Keratinocyte (primary cell): ENCODE measurements around the gene MDGA2. TPM values are rescaled to one million over a fixed set of nuclear protein-coding genes. Genes with fewer than 3 reads are reported as not detected.

ENCODE experiments used
- DNase-seq: peaks from one replicate; pipeline ENCODE4 v3.0.0-alpha.2; 2011; ENCODE audit warnings: low read depth, missing footprints, low spot score
- FAIRE-seq: peaks from 2 replicates; lab custom pipeline; 2011; peaks lifted over from hg19 to GRCh38; lab: Jason Lieb, UNC
- H2AFZ ChIP-seq: 2 replicates; pipeline ENCODE4 v1.6.0; 2012; ENCODE audit warnings: low read length, control low read depth, inconsistent platforms; ENCODE audit not compliant: control insufficient read depth
- H3K27ac ChIP-seq: 2 replicates; pipeline ENCODE4 v1.5.1; 2011; ENCODE audit warnings: low read length; ENCODE audit not compliant: control insufficient read depth, insufficient read depth
- H3K27me3 ChIP-seq: 3 replicates; pipeline ENCODE4 v1.6.0; 2011; ENCODE audit warnings: low read length; ENCODE audit not compliant: control insufficient read depth, insufficient read depth; ENCODE audit errors: extremely low read depth
- H3K36me3 ChIP-seq, 2 experiments: 2 replicates in 1 of 2; 3 replicates in 1 of 2; pipeline ENCODE4 v1.5.1; 2011; ENCODE audit warnings: low read length in 2 of 2, mild to moderate bottlenecking in 1 of 2; ENCODE audit not compliant: control insufficient read depth in 2 of 2, insufficient read depth in 2 of 2; ENCODE audit errors: extremely low read depth in 1 of 2
- H3K4me1 ChIP-seq: 3 replicates; pipeline ENCODE4 v1.5.1; 2011; ENCODE audit warnings: low read length; ENCODE audit not compliant: control insufficient read depth, insufficient read depth; ENCODE audit errors: extremely low read depth
- H3K4me2 ChIP-seq: 3 replicates; pipeline ENCODE4 v1.6.0; 2011; ENCODE audit warnings: low read depth, low read length; ENCODE audit not compliant: control insufficient read depth, insufficient read depth; ENCODE audit errors: extremely low read depth
- H3K4me3 ChIP-seq, 3 experiments: fragments of 200-600 bp in 1 of 3; sonication (generic) in 1 of 3; 2 replicates in 2 of 3; 3 replicates in 1 of 3; pipeline ENCODE4 v1.5.1; 2011 to 2016; ENCODE audit warnings: low read length in 3 of 3, mild to moderate bottlenecking in 3 of 3, control low read depth in 2 of 3, inconsistent platforms in 1 of 3, low read depth in 1 of 3, mixed read lengths in 1 of 3, mixed run types in 1 of 3, moderate library complexity in 1 of 3; ENCODE audit not compliant: control insufficient read depth in 2 of 3, insufficient read depth in 2 of 3; ENCODE audit errors: extremely low read depth in 1 of 3
- H3K79me2 ChIP-seq: 2 replicates; pipeline ENCODE4 v1.6.0; 2012; ENCODE audit warnings: low read length; ENCODE audit not compliant: control insufficient read depth, insufficient read depth
- H3K9ac ChIP-seq: 3 replicates; pipeline ENCODE4 v1.6.0; 2011; ENCODE audit warnings: low read length; ENCODE audit not compliant: control insufficient read depth, insufficient read depth; ENCODE audit errors: extremely low read depth
- H3K9me1 ChIP-seq: 3 replicates; pipeline ENCODE4 v1.6.0; 2011; ENCODE audit warnings: low read length; ENCODE audit not compliant: control insufficient read depth, insufficient read depth; ENCODE audit errors: extremely low read depth
- H3K9me3 ChIP-seq: 2 replicates; pipeline ENCODE4 v1.5.1; 2012; ENCODE audit warnings: low read depth, low read length; ENCODE audit not compliant: control insufficient read depth
- H4K20me1 ChIP-seq: 3 replicates; pipeline ENCODE4 v1.6.0; 2011; ENCODE audit warnings: low read length; ENCODE audit not compliant: control insufficient read depth, insufficient read depth; ENCODE audit errors: extremely low read depth
- CTCF ChIP-seq, 3 experiments: IDR thresholded peaks in 1 of 3; conservative IDR thresholded peaks in 1 of 3; optimal IDR thresholded peaks in 1 of 3; 2 replicates in 2 of 3; 3 replicates in 1 of 3; pipeline versions ENCODE3 to v1.5.1; 2011; ENCODE audit warnings: low read length in 3 of 3, mild to moderate bottlenecking in 3 of 3, moderate library complexity in 2 of 3, control low read depth in 1 of 3, inconsistent platforms in 1 of 3; ENCODE audit not compliant: insufficient read depth in 2 of 3; ENCODE audit errors: extremely low read depth in 1 of 3
- EZH2 ChIP-seq: IDR thresholded peaks from one replicate; pipeline ENCODE4 v1.6.1; 2012; ENCODE audit warnings: inconsistent platforms, mild to moderate bottlenecking, low read length, moderate library complexity
- dilution Hi-C: fragments of 300-500 bp; cut with MboI; formaldehyde crosslinking; loops from one replicate; pipeline ENCODE4 v1.7.0; 2020; ENCODE audit warnings: low sequenced_read_pairs; ENCODE audit not compliant: extremely low pct_ligation_motif_present
- polyA plus RNA-seq, 5 experiments: library from polyadenylated mRNA; depleted of rRNA in 3 of 5; stranded (reverse) in 3 of 5; stranded (forward) in 1 of 5; unstranded in 1 of 5; fragments of >200 nt; gene quantifications; 1 replicate in 1 of 5; 2 replicates in 3 of 5; 3 replicates in 1 of 5; pipeline versions ENCODE4 v1.2.1 to v1.2.3, GENCODE V29; 2011 to 2012; ENCODE audit warnings: missing spikeins in 2 of 5, low read depth in 1 of 5, low replicate concordance in 1 of 5

MDGA2 gene
- polyA plus RNA-seq, 1 donor (not counting 4 experiments of a cell fraction or from before 2014, with no cell fraction given), result not detected

GRCh38 chr14:47490353-47490752 is 185.1 kb downstream of the MDGA2 start:
- Histone ChIP-seq H3K9ac (no peak overlapping the region), H4K20me1 (no peaks in the 10 kb centered on the region), H2AFZ (no peak overlapping the region), H3K4me2 (no peak overlapping the region), H3K27me3 (no peaks in the 10 kb centered on the region), H3K27ac (no peak overlapping the region), H3K79me2 (no peaks in the 10 kb centered on the region), H3K9me3 (no peaks in the 10 kb centered on the region), H3K4me1 (no peaks in the 10 kb centered on the region), H3K9me1 (no peaks in the 10 kb centered on the region), H3K36me3 (no peaks in the 10 kb centered on the region), H3K4me3 (no peak overlapping the region)
- no peak for DNase-seq
- TF ChIP-seq EZH2, result no peak
- TF ChIP-seq CTCF (optimal IDR thresholded peaks at IDR 0.05 in 1 of 3, IDR thresholded peaks at IDR 0.05 in 1 of 3, conservative IDR thresholded peaks at IDR 0.05 in 1 of 3; ENCODE audit: extremely low read depth in 1 of 3, insufficient read depth in 2 of 3, low read length in 3 of 3), result no peak
- FAIRE-seq, result no peak
- dilution Hi-C loops, result no loop called here

- H3K9ac ChIP-seq, result no peak overlapping the region
- H3K27me3 ChIP-seq, result no peaks in the 10 kb centered on the region
- no peaks in the 10 kb centered on the region for H4K20me1 ChIP-seq
- no peak overlapping the region for H2AFZ ChIP-seq
- DNase-seq (no peak), FAIRE-seq (no peak)
- H3K4me3 ChIP-seq, result no peak overlapping the region
- H3K9me3 ChIP-seq, result no peaks in the 10 kb centered on the region
- H3K4me2 ChIP-seq, result no peak overlapping the region
- no peaks in the 10 kb centered on the region for H3K4me1 ChIP-seq
- H3K79me2 ChIP-seq, result no peaks in the 10 kb centered on the region
- H3K9me1 ChIP-seq, result no peaks in the 10 kb centered on the region
- dilution Hi-C loops, result no loop called here
- no peaks in the 10 kb centered on the region for H3K36me3 ChIP-seq
- no peak overlapping the region for H3K27ac ChIP-seq
- TF ChIP-seq EZH2 (no peak), CTCF (optimal IDR thresholded peaks at IDR 0.05 in 1 of 3, IDR thresholded peaks at IDR 0.05 in 1 of 3, conservative IDR thresholded peaks at IDR 0.05 in 1 of 3; ENCODE audit: extremely low read depth in 1 of 3, insufficient read depth in 2 of 3, low read length in 3 of 3) (no peak)
Observed at GRCh38 chr14:47485421-47485820, 190.0 kb downstream of the MDGA2 start.
